Panc1 (cell line): ENCODE measurements around the gene ARHGDIB. TPM values are rescaled to one million over a fixed set of nuclear protein-coding genes. Genes with fewer than 3 reads are reported as not detected.

ENCODE experiments used
- ATAC-seq: fragments of 200-7000 bp; cut with Tn5 transposase; 2 replicates; pipeline ENCODE4 v1.9.1; 2020; ENCODE audit warnings: mild to moderate bottlenecking, moderate library complexity
- BruUV-seq: library from RNA; stranded (reverse); fragments of 400-500 nt; replicated peaks from 2 replicates; lab custom pipeline; 2021; lab: Mats Ljungman, UMichigan
- CTCF ChIA-PET: fragments of 300-600 bp; sonication (Branson Sonifier 250); formaldehyde crosslinking; loops from one replicate; lab custom pipeline; 2022; ENCODE audit warnings: antibody characterized with exemption; lab: Charles Lee
- POLR2A ChIA-PET: fragments of 300-600 bp; sonication (Branson Sonifier 250); formaldehyde crosslinking; loops from one replicate; lab custom pipeline; 2022; ENCODE audit warnings: antibody characterized with exemption; lab: Charles Lee
- DNase-seq: peaks from one replicate; pipeline ENCODE4 v3.0.0-alpha.2; 2010; ENCODE audit warnings: low read depth, low spot score
- H3K27ac ChIP-seq: 2 replicates; pipeline ENCODE4 v1.5.1; 2011; ENCODE audit warnings: mild to moderate bottlenecking, low read length, inconsistent platforms
- H3K27me3 ChIP-seq: fragments of 200-500 bp; sonication (Bioruptor generic); 2 replicates; pipeline ENCODE4 v1.6.0; 2014; ENCODE audit warnings: low read length, inconsistent platforms; ENCODE audit not compliant: control insufficient read depth, insufficient read depth
- H3K36me3 ChIP-seq: fragments of 200-500 bp; sonication (Bioruptor generic); 2 replicates; pipeline ENCODE4 v1.5.1; 2014; ENCODE audit warnings: inconsistent platforms, mild to moderate bottlenecking, low read length, moderate library complexity; ENCODE audit not compliant: control insufficient read depth, insufficient read depth
- H3K4me1 ChIP-seq: 2 replicates; pipeline ENCODE4 v1.5.1; 2011; ENCODE audit warnings: inconsistent platforms, mild to moderate bottlenecking, low read length, moderate library complexity; ENCODE audit not compliant: control insufficient read depth, insufficient read depth
- H3K4me3 ChIP-seq, 2 experiments: 2 replicates each; pipeline ENCODE4 v1.5.1; 2011 to 2012; ENCODE audit warnings: low read depth in 2 of 2, low read length in 2 of 2, mild to moderate bottlenecking in 2 of 2, inconsistent platforms in 1 of 2, moderate library complexity in 1 of 2
- H3K9me3 ChIP-seq: fragments of 200-500 bp; sonication (Bioruptor generic); 2 replicates; pipeline ENCODE4 v1.5.1; 2014; ENCODE audit warnings: low read depth, mild to moderate bottlenecking, inconsistent platforms, low read length, moderate library complexity; ENCODE audit not compliant: control insufficient read depth, insufficient read depth
- CTCF ChIP-seq: fragments of 450-650 bp; IDR thresholded peaks from 2 replicates; pipeline ENCODE4 v1.5.1; 2017; ENCODE audit warnings: mild to moderate bottlenecking
- POLR2AphosphoS5 ChIP-seq: IDR thresholded peaks from 2 replicates; pipeline ENCODE4 v1.6.1; 2012; ENCODE audit warnings: mild to moderate bottlenecking, low read depth, low read length, moderate library complexity
- REST ChIP-seq, 2 experiments: IDR thresholded peaks; 2 replicates each; pipeline ENCODE4 v1.6.1; 2011 to 2012; ENCODE audit warnings: low read depth in 2 of 2, control low read depth in 1 of 2, low read length in 1 of 2, mild to moderate bottlenecking in 1 of 2, moderate library complexity in 1 of 2; ENCODE audit not compliant: insufficient read depth in 1 of 2
- SIN3A ChIP-seq: IDR thresholded peaks from 2 replicates; pipeline ENCODE4 v1.6.1; 2012; ENCODE audit warnings: low read depth, mild to moderate bottlenecking, low read length, moderate library complexity, borderline replicate concordance; ENCODE audit not compliant: insufficient read depth
- TCF7L2 ChIP-seq: IDR thresholded peaks from 2 replicates; pipeline ENCODE4 v1.6.1; 2011; ENCODE audit warnings: mild to moderate bottlenecking, low read depth, low read length, inconsistent platforms
- in situ Hi-C: cut with HindIII; loops from 2 replicates; pipeline ENCODE4 v1.10.0; 2016; ENCODE audit warnings: low sequenced_read_pairs, low pct_unique_long_range_greater_than_20kb
- intact Hi-C: fragments of 100-400 bp; cut with micrococcal nuclease; formaldehyde crosslinking; loops from one replicate; pipeline ENCODE4 v1.10.0; 2022; ENCODE audit not compliant: unreplicated experiment
- total RNA-seq: library from RNA; stranded (reverse); gene quantifications from one replicate; pipeline ENCODE4 v1.2.1, GENCODE V29; 2021; ENCODE audit not compliant: unreplicated experiment

The ARHGDIB gene
- total RNA-seq, 1 experiment from 2014 or later = 1.6 TPM

- intact Hi-C loops (no loop called here), in situ Hi-C loops (no loop called here)
- TF ChIP-seq POLR2AphosphoS5 (no peak), REST (IDR thresholded peaks at IDR 0.05; ENCODE audit: insufficient read depth in 1 of 2, low read depth in 2 of 2, low read length in 1 of 2) (no peak), TCF7L2 (no peak)
- H3K36me3 ChIP-seq = no peaks in the 10 kb centered on the region
- H3K27me3 ChIP-seq = peaks cover 8% of the 10 kb centered on the region; the same call in 1 of the 2 replicates
- no TSS peak for BruUV-seq
- no peak overlapping the region for H3K27ac ChIP-seq
- no peak for ATAC-seq
- DNase-seq = no peak
- no peaks in the 10 kb centered on the region for H3K9me3 ChIP-seq
- no peaks in the 10 kb centered on the region for H3K4me1 ChIP-seq
- H3K4me3 ChIP-seq = no peak overlapping the region
- POLR2A ChIA-PET = no interaction called here
- CTCF ChIA-PET = no interaction called here
These were observed 46.1 kb upstream of the ARHGDIB start for GRCh38 chr12:15007551-15007950.

- DNase-seq (no peak), ATAC-seq (no peak)
- intact Hi-C loops (no loop called here), in situ Hi-C loops (no loop called here)
- H3K27ac ChIP-seq = no peak overlapping the region
- no peak overlapping the region for H3K4me3 ChIP-seq
- no peak for TF ChIP-seq TCF7L2
- no peak for TF ChIP-seq CTCF
- TF ChIP-seq SIN3A = no peak
- TF ChIP-seq REST (IDR thresholded peaks at IDR 0.05; ENCODE audit: insufficient read depth in 1 of 2, low read depth in 2 of 2, low read length in 1 of 2) = no peak
- TF ChIP-seq POLR2AphosphoS5 = no peak
- H3K4me1 ChIP-seq = no peaks in the 10 kb centered on the region
- no TSS peak for BruUV-seq
- H3K9me3 ChIP-seq = no peaks in the 10 kb centered on the region
- POLR2A ChIA-PET = no interaction called here
- H3K27me3 ChIP-seq = peaks cover 8% of the 10 kb centered on the region
- no peaks in the 10 kb centered on the region for H3K36me3 ChIP-seq
- CTCF ChIA-PET = no interaction called here
These were observed 43.7 kb upstream of the ARHGDIB start for GRCh38 chr12:15005064-15005463.
